Right lobe of liver (tissue), 6 donors: ENCODE data around the gene PACRG. TPM values are rescaled to one million over a fixed set of nuclear protein-coding genes. Genes with fewer than 3 reads are reported as not detected.
A peak's percentile ranks its signal among the peaks of the same experiment; 100 is the strongest.

Experiments used
- ATAC-seq, 4 donors: fragments of 200-7000 bp; cut with Tn5 transposase; one replicate each; pipeline ENCODE4 v1.9.1; 2020; ENCODE audit warnings: mild to moderate bottlenecking in 4 of 4, moderate library complexity in 4 of 4
- DNase-seq, 3 donors: peaks; one replicate each; pipeline ENCODE4 v3.0.0-alpha.2; 2020
- H3K27ac ChIP-seq, 3 donors: fragments of 200-600 bp; one replicate each; pipeline ENCODE4 v1.8.0; 2022
- H3K27me3 ChIP-seq, 2 donors: fragments of 200-600 bp; one replicate each; pipeline ENCODE4 v1.8.0; 2022
- H3K36me3 ChIP-seq, 4 donors: fragments of 200-600 bp; sonication (generic) in 1 of 4; one replicate each; pipeline versions ENCODE4 v1.5.1 to v1.8.0; 2017 to 2022; ENCODE audit warnings: control low read depth in 1 of 4
- H3K4me1 ChIP-seq, 4 donors: fragments of 200-600 bp; sonication (generic) in 1 of 4; one replicate each; pipeline versions ENCODE4 v1.5.1 to v1.8.0; 2017 to 2022; ENCODE audit warnings: control low read depth in 1 of 4
- H3K4me3 ChIP-seq, 3 donors: fragments of 200-600 bp; one replicate each; pipeline ENCODE4 v1.8.0; 2022
- H3K9me3 ChIP-seq, 4 donors: fragments of 200-600 bp; sonication (generic) in 1 of 4; one replicate each; pipeline versions ENCODE4 v1.5.1 to v1.8.0; 2017 to 2022; ENCODE audit warnings: control low read depth in 1 of 4
- CTCF ChIP-seq, 4 donors: fragments of 200-600 bp in 3 of 4; fragments of 450-650 bp in 1 of 4; IDR thresholded peaks; one replicate each; pipeline versions ENCODE4 v1.5.1 to v1.8.0; 2016 to 2022; ENCODE audit warnings: antibody characterized with exemption in 4 of 4, mild to moderate bottlenecking in 2 of 4
- POLR2A ChIP-seq: fragments of 450-650 bp; IDR thresholded peaks from one replicate; pipeline ENCODE4 v1.6.1; 2017; ENCODE audit warnings: antibody characterized with exemption, mild to moderate bottlenecking
- WGBS: methylation state at CpG from one replicate; pipeline ENCODE4 v1.1.6; 2018; ENCODE audit warnings: low coverage, low lambda C conversion rate; ENCODE audit not compliant: insufficient coverage; ENCODE audit errors: missing lambda C conversion rate; 5-methylcytosine and 5-hydroxymethylcytosine counted together
- intact Hi-C, 2 donors: fragments of 100-400 bp; cut with DNase I; formaldehyde crosslinking; loops; one replicate each; pipeline versions ENCODE4 v1.11.2 to v1.14.1; 2022
- total RNA-seq, 6 experiments: library from RNA; depleted of rRNA in 2 of 6; stranded (reverse); fragments of >200 nt in 2 of 6; fragmentation: NEBNext Ultra II Directional in 3 of 6; extraction: Animal tissue kit (Norgen Biotek cat#: 25700) in 3 of 6; gene quantifications; one replicate each; pipeline versions ENCODE4 v1.1.0 to v1.2.4, GENCODE V29; 2016 to 2023
- donor health status: DM: no; HTN: yes; CAD: no.
- donor health status: DM: no; HTN: no; CAD: no.
- donor health status: DM: no; HTN: no; CAD: no.
- donor health status: DM: no; HTN: yes; CAD: no.
- donor health status: DM: no; HTN: yes; CAD: no.

Gene PACRG
- total RNA-seq, 6 experiments from 2014 or later, result 0.25 to 5.3 (median 2.7) TPM

- DNase-seq (peak in 1 of 3 donors; percentile 51), ATAC-seq (peak; percentile 30 to 78 (median 68))
- TF ChIP-seq CTCF (IDR thresholded peaks at IDR 0.05) (no peak), POLR2A (no peak)
- H3K27ac ChIP-seq, result no peak overlapping the region
- H3K36me3 ChIP-seq, result no peaks in the 10 kb centered on the region
- H3K9me3 ChIP-seq, result no peaks in the 10 kb centered on the region
- no peak overlapping the region for H3K4me3 ChIP-seq
- 75% methylated on average over 7 of the region's 10 CpGs for WGBS
- H3K27me3 ChIP-seq, result no peaks in the 10 kb centered on the region
- H3K4me1 ChIP-seq, result peaks cover 0 to 28% (median 13%) of the 10 kb centered on the region in 4 donors
- intact Hi-C loops, result no loop called here
These were observed 592.0 kb downstream of the PACRG start for GRCh38 chr6:163319609-163320366.

- 45% methylated on average over 3 of the region's 3 CpGs for WGBS
- DNase-seq, result no peak
These were observed 592.6 kb downstream of the PACRG start for GRCh38 chr6:163320402-163320801.

GRCh38 chr6:163320804-163321203, 593.0 kb downstream of the PACRG start:
- peak; percentile 59 to 75 (median 64) for ATAC-seq
- intact Hi-C loops, result no loop called here

More at GRCh38 chr6:163320402-163320801, 592.6 kb downstream of the PACRG start:
- Histone ChIP-seq H3K27ac (no peak overlapping the region), H3K4me3 (no peak overlapping the region), H3K27me3 (no peaks in the 10 kb centered on the region), H3K9me3 (no peaks in the 10 kb centered on the region), H3K36me3 (no peaks in the 10 kb centered on the region), H3K4me1 (peaks cover 0 to 32% (median 15%) of the 10 kb centered on the region in 4 donors)
- TF ChIP-seq CTCF (IDR thresholded peaks at IDR 0.05) (no peak), POLR2A (no peak)
- ATAC-seq, result no peak
- intact Hi-C loops, result no loop called here

GRCh38 chr6:163321717-163322116, 593.9 kb downstream of the PACRG start:
- Histone ChIP-seq H3K9me3 (no peaks in the 10 kb centered on the region), H3K27ac (peak overlapping the region in 1 of 3 donors; percentile 61), H3K4me1 (peaks cover 0 to 32% (median 15%) of the 10 kb centered on the region in 4 donors), H3K4me3 (no peak overlapping the region), H3K36me3 (no peaks in the 10 kb centered on the region), H3K27me3 (no peaks in the 10 kb centered on the region)
- DNase-seq (no peak), ATAC-seq (no peak)
- intact Hi-C loops, result no loop called here
- TF ChIP-seq CTCF (IDR thresholded peaks at IDR 0.05) (no peak), POLR2A (no peak)
- WGBS, result 92% methylated on average over 13 of the region's 18 CpGs

More at GRCh38 chr6:163320804-163321203, 593.0 kb downstream of the PACRG start:
- Histone ChIP-seq H3K36me3 (no peaks in the 10 kb centered on the region), H3K27ac (peak overlapping the region in 1 of 3 donors; percentile 61), H3K4me3 (no peak overlapping the region), H3K9me3 (no peaks in the 10 kb centered on the region), H3K4me1 (peaks cover 0 to 32% (median 15%) of the 10 kb centered on the region in 4 donors), H3K27me3 (no peaks in the 10 kb centered on the region)
- DNase-seq, result no peak
- TF ChIP-seq POLR2A (no peak), CTCF (IDR thresholded peaks at IDR 0.05) (no peak)
- 10% methylated on average over 2 of the region's 2 CpGs for WGBS
